ENCODE data around the gene AHCYL2. TPM values are rescaled to one million over a fixed set of nuclear protein-coding genes. Genes with fewer than 3 reads are reported as not detected.

Gene AHCYL2
- total and polyA plus RNA-seq, 9 donors = 8.7 to 25.8 (median 17.2) TPM

GRCh38 chr7:129308047-129308446, 83.2 kb downstream of the AHCYL2 start:
- no peak overlapping the region for H3K27ac ChIP-seq
- no peaks in the 10 kb centered on the region for H3K9me3 ChIP-seq
- H3K36me3 ChIP-seq = no peaks in the 10 kb centered on the region
- intact Hi-C loops (cut with DNase I) = no loop called here
- no peak for DNase-seq
- no peak for TF ChIP-seq EP300 (IDR thresholded peaks at IDR 0.05)
- TF ChIP-seq CTCF (IDR thresholded peaks at IDR 0.05) = no peak
- no peak for TF ChIP-seq POLR2A (IDR thresholded peaks at IDR 0.05)
- H3K4me1 ChIP-seq (ENCODE audit: insufficient read depth) = no peaks in the 10 kb centered on the region
- WGBS, 3 donors = 82 to 100% (median 98%) methylated on average over 1 of the region's 1 CpG
- H3K27me3 ChIP-seq = no peaks in the 10 kb centered on the region
- no peak overlapping the region for H3K4me3 ChIP-seq

- Histone ChIP-seq H3K4me3 (no peak overlapping the region), H3K27me3 (no peaks in the 10 kb centered on the region), H3K27ac (no peak overlapping the region), H3K9me3 (no peaks in the 10 kb centered on the region), H3K4me1 (ENCODE audit: insufficient read depth) (no peaks in the 10 kb centered on the region), H3K36me3 (no peaks in the 10 kb centered on the region)
- WGBS, 3 donors = 89 to 93% (median 92%) methylated on average over 5 of the region's 5 CpGs
- DNase-seq = no peak
- intact Hi-C loops (cut with DNase I) = no loop called here
- TF ChIP-seq POLR2A (IDR thresholded peaks at IDR 0.05) (no peak), EP300 (IDR thresholded peaks at IDR 0.05) (no peak), CTCF (IDR thresholded peaks at IDR 0.05) (no peak)
Observed at GRCh38 chr7:129311429-129311828, 86.6 kb downstream of the AHCYL2 start.

- Histone ChIP-seq H3K27me3 (no peaks in the 10 kb centered on the region), H3K4me1 (ENCODE audit: insufficient read depth) (no peaks in the 10 kb centered on the region), H3K36me3 (no peaks in the 10 kb centered on the region), H3K9me3 (no peaks in the 10 kb centered on the region), H3K4me3 (no peak overlapping the region), H3K27ac (no peak overlapping the region)
- DNase-seq = no peak
- TF ChIP-seq EP300 (IDR thresholded peaks at IDR 0.05) = no peak
- TF ChIP-seq CTCF (IDR thresholded peaks at IDR 0.05) = no peak
- no peak for TF ChIP-seq POLR2A (IDR thresholded peaks at IDR 0.05)
- 90 to 94% (median 92%) methylated on average over 3 of the region's 3 CpGs for WGBS, 3 donors
- intact Hi-C loops (cut with DNase I) = no loop called here
Observed at GRCh38 chr7:129313282-129313681, 88.5 kb downstream of the AHCYL2 start.

GRCh38 chr7:129315960-129316359, 91.1 kb downstream of the AHCYL2 start:
- H3K27ac ChIP-seq = no peak overlapping the region
- DNase-seq = no peak
- no peaks in the 10 kb centered on the region for H3K4me1 ChIP-seq (ENCODE audit: insufficient read depth)
- no peak overlapping the region for H3K4me3 ChIP-seq
- WGBS, 3 donors = 53 to 56% (median 53%) methylated on average over 2 of the region's 2 CpGs
- TF ChIP-seq POLR2A (IDR thresholded peaks at IDR 0.05) (no peak), CTCF (IDR thresholded peaks at IDR 0.05) (no peak), EP300 (IDR thresholded peaks at IDR 0.05) (no peak)
- no peaks in the 10 kb centered on the region for H3K9me3 ChIP-seq
- no peaks in the 10 kb centered on the region for H3K27me3 ChIP-seq
- intact Hi-C loops (cut with DNase I) = no loop called here
- H3K36me3 ChIP-seq = no peaks in the 10 kb centered on the region

- intact Hi-C loops (cut with DNase I) = no loop called here
Observed at GRCh38 chr7:129317450-129317849, 92.6 kb downstream of the AHCYL2 start.

More at GRCh38 chr7:129317450-129317849, 92.6 kb downstream of the AHCYL2 start:
- Histone ChIP-seq H3K27ac (no peak overlapping the region), H3K9me3 (no peaks in the 10 kb centered on the region), H3K27me3 (no peaks in the 10 kb centered on the region), H3K36me3 (no peaks in the 10 kb centered on the region), H3K4me3 (no peak overlapping the region), H3K4me1 (ENCODE audit: insufficient read depth) (no peaks in the 10 kb centered on the region)
- no peak for DNase-seq
- TF ChIP-seq POLR2A (IDR thresholded peaks at IDR 0.05) (no peak), EP300 (IDR thresholded peaks at IDR 0.05) (no peak), CTCF (IDR thresholded peaks at IDR 0.05) (no peak)
- WGBS, 3 donors = 78 to 95% (median 91%) methylated on average over 2 of the region's 2 CpGs

Data from ovary (tissue), 9 donors.